A549 treated with AZD2906 at 1 μM for 4 hours (cell line): Measurements from ENCODE around the gene SH2D2A. TPM values are rescaled to one million over a fixed set of nuclear protein-coding genes. Genes with fewer than 3 reads are reported as not detected.

Source experiments
- total RNA-seq: library from RNA; stranded (reverse); fragments of 200-300 nt; extraction: Qiagen RNA extraction; gene quantifications from 5 replicates; pipeline ENCODE4 v1.2.3, GENCODE V29; 2022

The SH2D2A gene
- total RNA-seq, result 2.9 to 4.2 TPM (median 3.4 TPM) in 5 replicates

DNA sequence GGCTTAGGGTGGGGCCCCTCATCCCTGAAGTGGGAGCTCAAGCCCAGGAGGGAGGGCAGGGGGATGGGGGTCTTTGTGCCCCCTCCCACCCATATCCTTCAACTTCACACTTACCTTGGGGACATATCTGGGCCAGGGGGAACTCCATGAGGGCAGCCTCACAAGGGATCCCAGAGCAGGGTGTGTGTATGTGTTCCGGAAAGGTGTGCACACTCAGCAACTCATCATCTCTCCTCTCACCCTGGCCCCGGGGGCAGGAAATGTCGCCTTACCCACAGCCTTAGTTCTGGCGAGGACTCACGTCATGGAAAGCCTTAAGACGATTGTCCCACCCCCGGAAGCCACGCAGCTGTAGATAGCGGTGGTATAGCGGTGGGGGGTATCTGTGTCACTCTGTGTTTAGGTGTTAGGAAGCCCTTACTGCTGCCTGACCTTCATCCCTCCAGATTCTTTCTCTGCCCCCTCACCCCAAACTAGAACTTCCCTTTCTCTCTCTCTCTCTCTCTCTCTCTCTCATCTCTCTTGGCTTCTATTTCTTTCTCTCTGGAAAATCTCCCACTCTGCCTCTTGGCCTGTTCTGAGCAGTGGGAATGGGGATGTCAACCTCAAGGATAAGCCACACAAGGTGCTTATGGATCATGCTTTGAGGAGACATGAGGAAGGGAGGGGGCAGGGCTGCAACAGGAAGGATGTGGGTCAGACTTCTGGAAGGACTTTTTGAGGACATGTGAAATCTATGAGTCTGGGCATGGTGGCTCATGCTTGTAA lies at the start of gene SH2D2A:
Gene SH2D2A, minus strand, starts transcription at position 288 of the 768 bp plus-strand sequence. Its CDS starts 140 bp downstream, at position 148.

DNA sequence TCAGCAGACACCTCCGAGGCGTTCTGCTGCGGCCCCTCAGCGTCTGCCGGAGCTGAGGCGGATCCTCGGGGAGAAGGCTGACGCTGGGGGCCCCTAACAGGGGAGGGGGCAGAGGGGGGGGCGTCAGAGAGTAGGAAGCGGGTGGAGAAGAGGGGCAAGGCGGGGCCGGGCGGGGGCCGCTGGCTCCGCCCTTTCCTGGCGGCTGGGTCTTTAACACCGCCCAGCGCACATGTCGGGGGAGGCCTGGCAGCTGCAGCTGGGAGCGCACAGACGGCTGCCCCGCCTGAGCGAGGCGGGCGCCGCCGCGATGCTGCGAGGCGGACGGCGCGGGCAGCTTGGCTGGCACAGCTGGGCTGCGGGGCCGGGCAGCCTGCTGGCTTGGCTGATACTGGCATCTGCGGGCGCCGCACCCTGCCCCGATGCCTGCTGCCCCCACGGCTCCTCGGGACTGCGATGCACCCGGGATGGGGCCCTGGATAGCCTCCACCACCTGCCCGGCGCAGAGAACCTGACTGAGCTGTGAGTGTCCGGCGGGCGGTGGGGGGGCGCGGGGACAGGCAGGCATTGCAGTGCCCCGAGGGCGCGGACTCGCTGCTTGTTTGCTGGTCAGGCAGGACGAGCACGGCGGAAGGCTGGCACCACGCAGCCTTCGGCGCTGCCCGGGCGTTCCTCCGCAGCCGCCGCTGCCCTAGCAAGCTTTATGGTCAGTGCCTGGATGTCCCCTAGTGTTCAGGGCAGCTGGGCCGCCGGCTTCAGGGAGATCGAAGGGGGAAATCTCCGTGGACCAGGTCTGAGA lies 44.2 kb upstream of the SH2D2A start, which contains the start of gene NTRK1:
Gene NTRK1, plus strand, starts transcription at position 238 of the 796 bp plus-strand sequence. Its CDS starts 70 bp downstream, at position 308.

DNA sequence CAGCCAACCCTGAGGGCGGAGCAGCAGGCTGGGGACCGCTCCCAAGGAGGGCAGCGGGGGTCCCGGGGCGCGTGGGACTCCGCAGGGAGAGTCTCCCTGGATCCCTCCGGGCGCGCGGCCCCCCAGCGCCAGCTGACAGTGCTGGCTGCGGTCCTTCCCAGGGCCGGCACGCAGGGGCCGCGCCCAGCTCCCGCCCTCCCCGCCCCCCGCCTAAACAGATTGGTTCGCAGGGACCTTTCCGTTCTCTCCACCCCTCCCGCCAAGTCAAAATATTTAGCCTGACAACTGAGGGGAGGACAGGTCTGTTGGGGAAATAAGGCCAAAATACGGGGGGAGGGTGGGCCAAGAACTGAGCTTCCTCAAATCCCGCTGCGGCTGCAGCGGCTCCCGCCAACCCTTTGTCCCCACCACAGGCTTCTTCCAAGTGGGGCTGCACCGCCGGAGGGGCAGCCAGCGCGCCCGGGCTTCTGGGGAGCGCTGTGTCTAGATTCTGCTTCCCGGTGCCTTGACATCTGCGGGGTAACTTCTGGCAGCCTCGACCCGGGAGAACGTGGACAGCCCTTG lies 42.4 kb upstream of the SH2D2A start, which contains the start of gene INSRR:
Gene INSRR, minus strand, starts transcription at position 159 of the 564 bp plus-strand sequence. CDS start 496 bp downstream, outside the sequence.

DNA sequence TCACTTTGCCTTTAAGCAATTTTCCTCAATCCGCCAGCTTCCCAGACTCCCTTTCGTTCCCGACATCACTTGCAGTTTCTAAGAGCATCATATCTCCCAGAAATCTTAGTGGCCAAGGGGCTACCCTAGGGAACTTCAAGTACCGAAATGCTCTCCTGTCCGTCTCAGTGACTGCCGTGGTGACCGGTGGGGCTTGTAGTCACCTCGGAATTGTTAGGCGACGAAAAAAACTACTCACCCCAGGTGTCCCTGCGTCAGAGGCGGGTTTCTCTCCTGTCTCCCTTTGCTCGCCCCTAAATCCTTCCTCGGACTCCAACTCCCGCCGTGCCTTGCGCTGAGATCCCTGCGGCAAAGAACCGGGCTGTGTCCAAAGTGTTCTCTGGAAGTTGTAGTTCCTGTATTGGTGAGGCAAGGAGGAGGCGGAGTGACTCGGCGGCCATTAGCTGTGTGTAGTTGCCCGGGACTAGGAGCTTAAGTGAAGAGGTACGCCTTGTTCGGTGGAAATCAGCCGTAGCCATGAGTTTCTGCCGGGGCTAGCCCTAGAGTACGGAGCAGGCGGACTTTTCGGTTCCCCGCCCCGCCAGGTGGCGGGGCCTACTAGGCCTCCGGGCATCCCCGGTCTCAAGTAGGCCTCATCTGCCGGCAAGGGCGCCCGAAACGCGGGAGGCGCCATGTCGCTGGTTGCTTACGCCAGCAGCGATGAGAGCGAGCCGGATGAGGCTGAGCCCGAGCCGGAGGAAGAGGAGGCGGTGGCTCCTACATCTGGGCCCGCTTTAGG lies 49.4 kb downstream of the SH2D2A start, which contains the start of gene PRCC:
Gene PRCC, plus strand, starts transcription at position 435 of the 778 bp plus-strand sequence. Its CDS starts 237 bp downstream, at position 672.

Other genes with a start within 250 kb of the SH2D2A start
- gene IQGAP3, start 244.3 kb downstream of the SH2D2A start, total RNA-seq, result 13.7 to 19.1 TPM (median 15.6 TPM) in 5 replicates
- gene TTC24, start 237.1 kb downstream of the SH2D2A start, total RNA-seq, result not detected in 5 replicates
- 141 to 177 TPM (median 166 TPM) in 5 replicates for gene NAXE, start 225.1 kb downstream of the SH2D2A start, total RNA-seq
- 59.2 to 93.7 TPM (median 63.4 TPM) in 5 replicates for gene GPATCH4, start 215.4 kb downstream of the SH2D2A start, total RNA-seq
- gene HAPLN2, start 197.4 kb downstream of the SH2D2A start, total RNA-seq, result 0.13 to 0.29 TPM (median 0.20 TPM) in 4 of 5 replicates, not detected in the other
- gene BCAN, start 174.7 kb downstream of the SH2D2A start, total RNA-seq, result 0.06 to 0.15 TPM (median 0.10 TPM) in 4 of 5 replicates, not detected in the other
- gene NES, start 139.4 kb downstream of the SH2D2A start, total RNA-seq, result 0.97 to 1.2 TPM (median 1.1 TPM) in 5 replicates
- 7.6 to 12.4 TPM (median 7.9 TPM) in 5 replicates for gene CRABP2, start 111.3 kb downstream of the SH2D2A start, total RNA-seq
- 22.7 to 25.3 TPM (median 24.5 TPM) in 5 replicates for gene METTL25B, start 88.4 kb downstream of the SH2D2A start, total RNA-seq
- 38.1 to 53.1 TPM (median 40.2 TPM) in 5 replicates for gene ISG20L2, start 88.1 kb downstream of the SH2D2A start, total RNA-seq
- 170 to 214 TPM (median 194 TPM) in 5 replicates for gene MRPL24, start 75.8 kb downstream of the SH2D2A start, total RNA-seq
- gene HDGF, start 65.2 kb downstream of the SH2D2A start, total RNA-seq, result 403 to 447 TPM (median 425 TPM) in 5 replicates
- gene PRCC, start 49.3 kb downstream of the SH2D2A start, total RNA-seq, result 70.1 to 77.8 TPM (median 71.0 TPM) in 5 replicates
- not detected in 5 replicates for gene INSRR, start 42.3 kb upstream of the SH2D2A start, total RNA-seq
- gene NTRK1, start 44.0 kb upstream of the SH2D2A start, total RNA-seq, result 0.10 to 0.15 TPM (median 0.13 TPM) in 5 replicates
- 6.2 to 7.7 TPM (median 7.0 TPM) in 5 replicates for gene PEAR1, start 76.9 kb upstream of the SH2D2A start, total RNA-seq
- 0.06 to 0.19 TPM (median 0.15 TPM) in 5 replicates for gene LRRC71, start 103.8 kb upstream of the SH2D2A start, total RNA-seq
- gene ARHGEF11, start 228.9 kb upstream of the SH2D2A start, total RNA-seq, result 15.4 to 18.0 TPM (median 17.2 TPM) in 5 replicates